Stromal cell of bone marrow (primary cell): ENCODE measurements around the gene MAST2.
A peak's percentile ranks its signal among the peaks of the same experiment; 100 is the strongest.
"Not testable (repeated sequence)": the region's sequence is repeated elsewhere in the genome, so short reads cannot be mapped to it uniquely, and the experiment has no call there.

ENCODE experiments used
- DNase-seq: peaks from one replicate; pipeline ENCODE4 v3.0.0-alpha.2; 2012; ENCODE audit warnings: low read depth

Gene MAST2

GRCh38 chr1:45894331-45894730 is 90.9 kb downstream of the MAST2 start:
- DNase-seq: no peak

GRCh38 chr1:45894921-45895320 is 91.5 kb downstream of the MAST2 start:
- DNase-seq: no peak

- no peak for DNase-seq
Observed at GRCh38 chr1:45895406-45895805, 92.0 kb downstream of the MAST2 start.

- no peak for DNase-seq
Observed at GRCh38 chr1:45906883-45907282, 103.5 kb downstream of the MAST2 start.

- DNase-seq: no peak
Observed at GRCh38 chr1:45908611-45909140, 105.3 kb downstream of the MAST2 start.

- no peak for DNase-seq
Observed at GRCh38 chr1:45911634-45912033, 108.2 kb downstream of the MAST2 start.

GRCh38 chr1:45913183-45913683 is 109.8 kb downstream of the MAST2 start:
- DNase-seq: peak; percentile 79

- DNase-seq: no peak
Observed at GRCh38 chr1:45913731-45914501, 110.5 kb downstream of the MAST2 start.

GRCh38 chr1:45914836-45915235 is 111.4 kb downstream of the MAST2 start:
- no peak for DNase-seq

GRCh38 chr1:45922374-45922773 is 119.0 kb downstream of the MAST2 start:
- DNase-seq: no peak

GRCh38 chr1:45922813-45923212 is 119.4 kb downstream of the MAST2 start:
- no peak for DNase-seq

- no peak for DNase-seq
Observed at GRCh38 chr1:45923343-45923742, 119.9 kb downstream of the MAST2 start.

- no peak for DNase-seq
Observed at GRCh38 chr1:45924736-45925135, 121.3 kb downstream of the MAST2 start.

- DNase-seq: no peak
Observed at GRCh38 chr1:45925728-45926287, 122.4 kb downstream of the MAST2 start.

- no peak for DNase-seq
Observed at GRCh38 chr1:45926330-45926729, 122.9 kb downstream of the MAST2 start.

- not testable (repeated sequence) for DNase-seq
Observed at GRCh38 chr1:45927231-45927915, 124.0 kb downstream of the MAST2 start.

GRCh38 chr1:45928486-45929205 is 125.2 kb downstream of the MAST2 start:
- no peak for DNase-seq

GRCh38 chr1:45929257-45929687 is 125.9 kb downstream of the MAST2 start:
- DNase-seq: no peak

- no peak for DNase-seq
Observed at GRCh38 chr1:45930258-45931150, 127.1 kb downstream of the MAST2 start.

- not testable (repeated sequence) for DNase-seq
Observed at GRCh38 chr1:45932205-45932604, 128.8 kb downstream of the MAST2 start.

GRCh38 chr1:45934947-45935346 is 131.5 kb downstream of the MAST2 start:
- no peak for DNase-seq
